HepG2 (cell line): Measurements from ENCODE around the gene TMBIM4. TPM values are rescaled to one million over a fixed set of nuclear protein-coding genes. Genes with fewer than 3 reads are reported as not detected.

Experiments
- ATAC-seq: fragments of 200-7000 bp; cut with Tn5 transposase; 3 replicates; pipeline ENCODE4 v1.9.1; 2020; ENCODE audit warnings: mild to moderate bottlenecking, moderate library complexity
- BruUV-seq: library from RNA; stranded (reverse); fragments of 400-500 nt; replicated peaks from 2 replicates; lab custom pipeline; 2021; lab: Mats Ljungman, UMichigan
- CTCF ChIA-PET: fragments of 300-600 bp; formaldehyde crosslinking; extraction: SDS; loops from one replicate; lab custom pipeline; 2021; ENCODE audit warnings: low total read pairs, inconsistent platforms, low intra/inter-chr PET ratio; lab: Yijun Ruan, JAX
- POLR2A ChIA-PET: fragments of 350-600 bp; sonication (Branson Sonifier 250); formaldehyde crosslinking; loops from one replicate; lab custom pipeline; 2020; ENCODE audit warnings: antibody characterized with exemption, inconsistent platforms; lab: Yijun Ruan, JAX
- DNase-seq: peaks from one replicate; pipeline ENCODE4 v3.0.0-alpha.2; 2015; ENCODE audit warnings: low spot score
- FAIRE-seq: peaks from 3 replicates; lab custom pipeline; 2011; peaks lifted over from hg19 to GRCh38; lab: Jason Lieb, UNC
- H2AFZ ChIP-seq: one replicate; pipeline ENCODE4 v1.6.1; 2011; ENCODE audit warnings: low read length, inconsistent platforms
- H3K27ac ChIP-seq: fragments of 300-600 bp; 3 replicates; pipeline ENCODE4 v1.8.0; 2011; ENCODE audit warnings: mixed run types, mild to moderate bottlenecking, mixed read lengths, low read length, inconsistent platforms; ENCODE audit not compliant: insufficient read depth; ENCODE audit errors: extremely low read length
- H3K27me3 ChIP-seq, 2 experiments: fragments of 200-600 bp in 1 of 2; 2 replicates in 1 of 2; 3 replicates in 1 of 2; pipeline versions ENCODE4 v1.6.0 to v1.8.0; 2011; ENCODE audit warnings: low read length in 2 of 2, mild to moderate bottlenecking in 2 of 2, moderate library complexity in 2 of 2, inconsistent platforms in 1 of 2; ENCODE audit not compliant: insufficient read depth in 2 of 2, control insufficient read depth in 1 of 2
- H3K36me3 ChIP-seq, 2 experiments: fragments of 200-600 bp in 1 of 2; replicated peaks in 1 of 2; 2 replicates in 1 of 2; 3 replicates in 1 of 2; pipeline versions ENCODE4 v1.5.1 to v1.8.0; 2011; ENCODE audit warnings: low read length in 2 of 2, inconsistent platforms in 1 of 2; ENCODE audit not compliant: insufficient read depth in 2 of 2, control insufficient read depth in 1 of 2
- H3K4me1 ChIP-seq: 2 replicates; pipeline ENCODE4 v1.5.1; 2012; ENCODE audit warnings: low read length, inconsistent platforms; ENCODE audit not compliant: insufficient read depth
- H3K4me2 ChIP-seq: 2 replicates; pipeline ENCODE4 v1.6.0; 2011; ENCODE audit warnings: low read depth, low read length, inconsistent platforms
- H3K4me3 ChIP-seq, 3 experiments: fragments of 200-600 bp in 1 of 3; sonication (generic), shearing (Covaris generic) in 1 of 3; replicated peaks in 1 of 3; 2 replicates each; pipeline ENCODE4 v1.5.1; 2011 to 2016; ENCODE audit warnings: low read length in 3 of 3, inconsistent platforms in 2 of 3, low read depth in 2 of 3, mild to moderate bottlenecking in 2 of 3, control low read depth in 1 of 3, mixed read lengths in 1 of 3; ENCODE audit not compliant: insufficient read depth in 1 of 3
- H3K79me2 ChIP-seq: one replicate; pipeline ENCODE4 v1.6.1; 2011; ENCODE audit warnings: low read length, inconsistent platforms; ENCODE audit not compliant: insufficient read depth
- H3K9ac ChIP-seq: 2 replicates; pipeline ENCODE4 v1.6.0; 2011; ENCODE audit warnings: mild to moderate bottlenecking, low read depth, low read length, inconsistent platforms; ENCODE audit not compliant: insufficient read depth
- H3K9me3 ChIP-seq: 2 replicates; pipeline ENCODE4 v1.5.1; 2012; ENCODE audit warnings: mild to moderate bottlenecking, low read length
- H4K20me1 ChIP-seq: 2 replicates; pipeline ENCODE4 v1.6.0; 2011; ENCODE audit warnings: inconsistent platforms, mild to moderate bottlenecking, low read length, moderate library complexity; ENCODE audit not compliant: insufficient read depth
- HDAC2 ChIP-seq: sonication (generic); formaldehyde crosslinking; IDR thresholded peaks from 2 replicates; pipeline ENCODE4 v1.4.0; 2020; ENCODE audit warnings: missing genetic modification reagents
- SATB2 ChIP-seq: sonication (generic); formaldehyde crosslinking; IDR thresholded peaks from 2 replicates; pipeline ENCODE4 v1.5.0; 2020; ENCODE audit warnings: missing genetic modification reagents
- STAG1 ChIP-seq: sonication (generic); formaldehyde crosslinking; IDR thresholded peaks from 2 replicates; pipeline ENCODE4 v1.4.0; 2020; ENCODE audit warnings: missing genetic modification reagents
- ZNF18 ChIP-seq: sonication (generic); formaldehyde crosslinking; IDR thresholded peaks from 2 replicates; pipeline ENCODE4 v1.8.0; 2022; ENCODE audit warnings: mild to moderate bottlenecking, missing genetic modification reagents; ENCODE audit not compliant: insufficient replicate concordance
- ZNF331 ChIP-seq: sonication (generic); formaldehyde crosslinking; IDR thresholded peaks from 2 replicates; pipeline ENCODE4 v1.4.0; 2020; ENCODE audit warnings: missing genetic modification reagents
- ZNF800 ChIP-seq: sonication (generic); formaldehyde crosslinking; IDR thresholded peaks from 2 replicates; pipeline ENCODE4 v1.4.0; 2020; ENCODE audit warnings: missing genetic modification reagents
- WGBS: methylation state at CpG from one replicate; pipeline ENCODE4 v1.1.6; 2017; ENCODE audit warnings: low lambda C conversion rate; 5-methylcytosine and 5-hydroxymethylcytosine counted together
- in situ Hi-C: cut with HindIII; loops from 2 replicates; pipeline ENCODE4 v1.10.0; 2017; ENCODE audit warnings: low pct_unique_long_range_greater_than_20kb; ENCODE audit not compliant: extremely low pct_ligation_motif_present
- intact Hi-C: fragments of 100-400 bp; cut with micrococcal nuclease; formaldehyde crosslinking; loops from one replicate; pipeline ENCODE4 v1.10.0; 2022; ENCODE audit not compliant: unreplicated experiment
- polyA plus RNA-seq, 8 experiments: library from polyadenylated mRNA; depleted of rRNA in 3 of 8; stranded (reverse) in 7 of 8; unstranded in 1 of 8; fragments of >200 nt; fragmentation: Illumina TruSeq in 4 of 8; extraction: Trizol in 4 of 8; gene quantifications; 2 replicates each; pipeline versions ENCODE4 v1.2.1 to v1.2.3, GENCODE V29; 2011 to 2016; ENCODE audit warnings: low read depth in 4 of 8, missing spikeins in 1 of 8, mixed read lengths in 1 of 8; ENCODE audit not compliant: insufficient read depth in 1 of 8
- total RNA-seq, 5 experiments: library from RNA; depleted of rRNA; stranded (reverse); fragments of >200 nt; fragmentation: Illumina TruSeq; extraction: Trizol; gene quantifications; 2 replicates each; pipeline ENCODE4 v1.2.3, GENCODE V29; 2016; ENCODE audit warnings: low read depth in 1 of 5

TMBIM4 gene
- total and polyA plus RNA-seq, 2 of the 13 experiments (the other 11 are each of a cell fraction or from before 2014, with no cell fraction given) = 60.5 to 67.7 TPM

- Histone ChIP-seq H3K27ac (no peak overlapping the region), H4K20me1 (no peaks in the 10 kb centered on the region), H3K36me3 (peaks cover 9 to 43% of the 10 kb centered on the region in 2 experiments), H3K4me1 (peaks cover 38% of the 10 kb centered on the region), H3K4me2 (no peak overlapping the region), H3K27me3 (no peaks in the 10 kb centered on the region; a peak in 1 of 5 replicates), H3K9ac (no peak overlapping the region), H3K79me2 (peaks cover 31% of the 10 kb centered on the region), H2AFZ (no peak overlapping the region), H3K4me3 (no peak overlapping the region), H3K9me3 (no peaks in the 10 kb centered on the region)
- WGBS = 97% methylated on average over 1 of the region's 1 CpG
- TF ChIP-seq HDAC2 (CRISPR knock-in tag) (no peak), SATB2 (CRISPR knock-in tag) (no peak), ZNF18 (CRISPR knock-in tag) (no peak)
- no peak for FAIRE-seq
- ChIA-PET CTCF (no interaction called here), POLR2A (no interaction called here)
- no peak for ATAC-seq
- in situ Hi-C loops (no loop called here), intact Hi-C loops (no loop called here)
- no TSS peak for BruUV-seq
- DNase-seq = no peak
Observed at GRCh38 chr12:66127650-66128049, 42.1 kb downstream of the TMBIM4 start.

DNA sequence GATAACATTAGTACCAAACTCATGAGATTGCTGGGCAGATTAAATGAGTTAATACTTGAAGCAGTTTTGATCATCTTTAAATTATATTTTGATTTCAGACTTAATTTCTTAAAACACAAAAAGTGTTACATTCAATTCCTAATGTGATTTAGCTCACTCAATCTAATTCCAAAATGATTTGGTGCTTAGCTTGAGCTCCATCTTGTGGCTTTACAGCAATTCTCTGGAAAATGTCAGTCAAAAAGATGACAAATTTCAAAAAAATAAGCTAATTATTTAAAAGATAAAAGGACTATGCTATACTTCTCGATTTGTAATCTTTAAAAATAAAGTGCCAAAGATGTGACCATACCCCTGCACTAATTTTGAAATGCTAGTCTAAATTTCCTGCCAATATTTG, 49.3 kb downstream of the TMBIM4 start:
- POLR2A ChIA-PET = interaction anchor here (1.1 to 1.7 kb wide), 2 partner anchors 11 to 49 kb away, joined by 3 to 4 read pairs; partner anchors contain the start of gene TMBIM4
- Histone ChIP-seq H3K9me3 (no peaks in the 10 kb centered on the region), H3K9ac (no peak overlapping the region), H3K4me2 (no peak overlapping the region), H3K4me3 (no peak overlapping the region), H3K79me2 (no peaks in the 10 kb centered on the region), H2AFZ (no peak overlapping the region), H3K36me3 (peaks cover 5 to 28% of the 10 kb centered on the region in 2 experiments; a peak in 4 of 5 replicates)
- WGBS = 77% methylated on average over 1 of the region's 1 CpG
- no TSS peak for BruUV-seq
- no peak for ATAC-seq
- intact Hi-C loops = no loop called here
- CTCF ChIA-PET = no interaction called here
- TF ChIP-seq STAG1 (CRISPR knock-in tag) (peak; percentile 15; the same call in 1 of the 2 replicates), ZNF800 (CRISPR knock-in tag) (no peak), ZNF331 (CRISPR knock-in tag) (no peak)
- TF ChIP-seq, all 625 proteins: peak for 1
- FAIRE-seq (no peak), DNase-seq (no peak)
- Histone ChIP-seq H4K20me1 (no peaks in the 10 kb centered on the region), H3K4me1 (no peaks in the 10 kb centered on the region), H3K27ac (no peak overlapping the region), H3K27me3 (no peaks in the 10 kb centered on the region)
- in situ Hi-C loops = loop anchor here (25.0 kb wide), 2 partner anchors 508 to 1233 kb away; no protein-coding TSS in a partner anchor
